Activated gamma-delta T cell (primary cell): ENCODE measurements around the gene INHBE.
"Not testable (repeated sequence)": the region's sequence is repeated elsewhere in the genome, so short reads cannot be mapped to it uniquely, and the experiment has no call there.

ENCODE experiments used
- DNase-seq: peaks from one replicate; lab custom pipeline; 2025; lab: John Stamatoyannopoulos, UW

Gene INHBE

DNA sequence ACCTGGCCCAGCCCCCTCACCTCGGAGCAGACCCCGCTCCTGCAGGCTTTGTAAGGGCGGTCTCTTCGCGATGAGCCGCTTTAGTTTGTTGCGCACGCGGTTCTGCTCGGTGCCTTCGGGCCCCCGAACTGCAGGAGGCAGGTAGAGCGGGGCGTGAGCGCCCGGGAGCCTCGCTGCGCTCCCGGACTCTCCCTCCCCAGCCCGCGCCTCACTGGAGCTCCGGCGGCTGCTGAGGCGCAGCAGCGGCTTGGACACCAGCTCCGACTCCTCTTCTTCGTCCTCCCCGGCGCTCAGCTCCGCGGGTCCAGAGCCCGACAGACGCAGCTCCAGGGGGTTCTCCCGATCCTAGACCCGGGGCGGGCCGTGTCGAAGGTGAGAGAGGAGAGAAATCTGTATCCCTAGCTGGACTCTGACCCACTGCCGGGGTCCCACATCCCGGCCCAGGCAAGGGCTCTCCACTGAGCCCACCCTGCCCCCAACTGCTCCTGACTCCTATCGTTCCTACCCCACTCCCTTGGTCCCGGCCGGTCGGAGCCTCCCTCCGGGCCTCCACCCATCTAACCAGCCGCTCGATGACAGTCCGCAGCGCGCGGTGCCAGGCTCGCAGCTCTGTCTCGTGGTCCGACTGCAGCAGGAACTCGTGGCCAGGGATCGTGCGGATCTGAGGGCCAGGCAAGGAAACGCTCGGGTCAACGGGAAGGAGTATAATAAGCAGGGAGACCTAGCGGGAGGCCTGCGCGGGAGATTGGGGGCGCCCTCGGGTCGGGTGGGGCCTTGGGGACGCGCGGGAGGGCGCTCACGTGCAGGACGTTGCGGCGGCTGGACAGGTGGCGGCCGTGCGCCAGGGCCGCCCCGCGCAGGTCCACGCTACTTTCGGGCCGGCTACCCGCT lies 20.4 kb downstream of the INHBE start:
- no peak for DNase-seq

DNA sequence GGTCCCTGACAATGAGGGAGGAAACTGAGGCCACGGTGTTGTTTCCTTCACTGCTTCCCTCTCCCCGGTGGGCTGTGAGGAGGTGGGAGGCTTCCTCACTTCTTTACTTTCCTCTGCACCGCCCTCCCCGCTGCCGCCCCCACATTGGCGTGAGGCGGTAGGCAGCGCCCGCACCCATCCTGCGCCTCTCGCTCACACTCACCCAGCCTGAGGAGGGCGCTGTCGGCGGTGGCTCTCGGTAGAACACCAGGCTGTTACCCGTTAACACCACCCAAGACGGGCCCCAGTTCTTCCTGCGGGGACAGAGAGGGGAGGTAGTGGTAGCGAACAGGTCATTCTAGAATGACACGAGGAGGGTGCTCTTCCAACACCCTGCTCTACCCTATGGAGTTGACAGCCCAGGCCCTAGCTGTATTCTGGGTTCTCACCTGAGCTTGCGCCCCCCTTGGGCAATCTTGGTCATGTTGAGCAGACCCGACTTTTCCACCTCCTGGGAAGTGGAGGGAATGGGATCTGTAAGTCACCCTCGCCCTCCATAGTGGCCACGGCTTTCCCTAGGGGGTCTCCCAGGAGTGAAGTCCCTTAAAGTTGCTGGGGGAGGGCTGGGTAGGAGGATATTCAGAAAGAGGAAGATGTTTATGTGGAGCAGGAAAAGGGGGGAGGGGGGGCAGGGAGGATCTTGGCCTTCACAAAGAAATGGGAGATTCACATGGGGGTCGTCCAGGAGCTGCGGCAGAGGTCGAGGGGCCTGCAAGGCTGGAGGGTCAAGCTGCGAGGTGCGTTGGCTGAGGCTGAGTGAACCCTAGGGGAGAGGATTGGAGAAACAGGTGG lies 21.3 kb downstream of the INHBE start:
- peak; percentile 43 for DNase-seq

DNA sequence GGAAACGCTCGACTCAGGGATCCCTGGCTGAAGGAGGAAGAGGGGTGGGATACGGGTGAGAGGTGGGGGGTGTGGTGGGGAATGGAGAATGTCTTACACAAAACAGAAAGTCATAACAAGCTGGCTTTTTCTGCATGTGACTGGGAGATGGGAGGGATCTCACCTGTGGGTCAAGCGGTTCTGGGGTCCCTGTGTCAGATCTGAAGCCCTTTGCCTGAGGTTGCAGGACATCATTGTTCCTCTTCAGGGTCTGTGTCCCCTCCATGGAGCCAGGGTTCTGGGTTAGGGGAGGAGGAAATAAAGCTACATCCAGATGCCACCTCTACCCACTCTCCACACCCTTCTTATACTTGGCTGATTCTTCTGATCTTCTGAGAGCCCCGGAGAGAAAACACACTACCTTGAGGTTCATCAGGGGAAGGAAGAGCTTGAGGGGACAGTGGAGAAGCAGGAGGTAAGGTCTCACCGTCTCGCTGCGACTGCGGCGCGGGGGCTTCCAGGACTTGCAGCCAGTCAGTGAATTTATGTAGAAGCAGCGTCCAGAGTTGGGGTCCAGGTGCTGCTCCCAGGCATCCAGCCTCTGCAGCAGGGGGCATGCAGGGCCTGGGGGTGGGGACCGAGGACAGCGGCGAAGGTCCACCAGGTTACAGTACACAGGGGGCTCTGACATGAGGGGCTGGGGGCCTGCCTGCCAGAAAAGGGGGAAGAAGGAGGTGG lies 22.0 kb downstream of the INHBE start:
- no peak for DNase-seq

DNA sequence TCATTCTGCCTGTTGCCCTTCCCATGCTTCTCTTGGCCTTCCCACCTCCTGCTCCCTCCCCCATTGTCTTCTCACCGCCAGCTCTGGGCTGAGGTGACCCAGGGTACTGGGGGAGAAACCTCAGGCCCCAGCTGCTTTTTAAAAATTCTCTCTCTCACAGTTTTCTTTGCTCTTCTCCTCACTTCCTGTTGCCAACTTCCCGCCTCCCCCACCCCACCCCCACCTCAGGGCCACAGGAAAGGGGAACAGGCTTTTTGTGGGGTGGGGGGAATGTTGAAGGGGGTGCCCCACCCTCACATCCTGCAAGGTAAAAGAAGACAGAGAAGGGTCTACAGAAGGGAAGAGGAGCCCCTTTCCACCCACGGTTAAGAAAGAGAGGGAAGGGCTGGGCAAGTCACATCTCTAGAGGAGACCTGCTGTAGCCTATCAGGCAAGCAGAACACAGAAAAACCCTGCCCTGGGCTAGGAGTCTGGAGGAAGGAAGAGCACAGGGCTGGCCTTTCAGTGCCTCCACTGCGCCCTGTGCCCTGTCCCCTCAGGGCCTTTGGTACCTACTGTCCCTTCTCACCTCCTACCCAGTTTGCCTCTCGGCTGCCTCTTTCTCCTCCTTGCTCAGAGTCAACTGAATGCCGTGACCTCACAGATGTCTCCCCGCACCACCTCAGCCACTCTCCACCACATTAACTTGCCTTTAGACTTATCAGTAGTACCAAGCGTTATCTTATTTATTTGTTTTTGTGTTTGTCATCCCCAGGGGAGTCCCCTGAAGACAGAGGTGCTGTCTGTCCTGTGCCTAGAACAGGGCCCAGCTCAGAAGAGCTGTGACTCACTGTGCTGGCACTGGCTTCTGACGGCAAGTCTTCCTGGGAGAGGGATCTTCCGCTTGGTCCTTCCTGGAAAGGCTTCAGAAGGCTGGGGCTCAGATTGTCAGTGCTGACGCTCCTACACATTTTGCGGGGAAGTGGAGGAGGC lies 22.9 kb downstream of the INHBE start:
- no peak for DNase-seq

DNA sequence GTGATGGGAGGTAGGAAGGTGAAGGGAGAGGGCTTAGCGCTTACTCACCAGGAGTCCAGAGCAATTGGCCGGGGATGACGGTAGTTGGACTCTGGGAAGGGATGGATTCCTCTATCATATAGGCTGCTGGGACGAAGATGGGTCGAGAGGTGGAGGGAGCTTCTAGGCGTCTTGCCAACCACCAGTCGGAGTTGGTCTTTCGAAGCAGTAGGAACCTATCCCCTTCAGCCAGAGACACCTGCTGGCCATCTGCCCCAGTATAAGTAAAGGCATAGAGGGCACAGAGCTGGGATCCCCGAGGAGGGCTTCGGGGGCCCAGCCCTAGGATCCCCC lies 23.9 kb downstream of the INHBE start:
- DNase-seq, result no peak

DNA sequence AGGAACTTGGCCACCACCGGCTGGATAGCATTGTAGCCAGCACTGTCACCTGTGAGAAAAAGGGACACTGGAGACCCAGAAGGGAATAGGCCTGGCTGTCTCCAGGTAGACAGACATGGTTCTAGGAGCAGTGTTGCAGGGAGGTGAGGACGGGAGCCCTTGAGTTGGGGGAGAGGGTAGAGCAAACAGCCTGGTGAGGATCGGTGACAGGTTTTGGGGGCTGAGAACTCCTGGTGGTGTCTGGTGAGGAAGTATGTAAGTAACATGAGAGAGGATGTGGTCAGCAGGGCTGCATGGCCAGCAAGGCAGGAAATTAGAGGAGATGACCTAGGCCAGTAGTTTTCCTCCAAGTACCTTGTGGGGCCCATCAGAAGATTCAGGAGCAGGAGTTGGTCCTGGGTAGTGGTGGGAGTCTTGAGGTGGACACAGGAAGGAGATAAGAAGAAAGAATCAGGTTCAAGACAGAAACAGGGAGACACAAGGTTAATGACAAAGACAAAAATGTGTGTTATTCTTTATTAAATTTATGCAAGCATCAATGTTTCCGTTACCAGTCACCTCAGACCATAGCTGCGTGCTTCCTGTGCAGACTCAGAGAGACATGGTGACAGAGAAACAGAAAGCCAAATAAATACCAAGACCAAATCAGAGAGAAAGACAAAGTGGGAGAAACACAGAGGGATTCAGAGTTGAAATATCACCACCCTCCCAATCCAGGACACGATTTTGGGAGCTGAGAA lies 24.4 kb downstream of the INHBE start, which contains the start of gene ARHGAP9:
ARHGAP9 (minus strand) TSS at position 491 of the 740 bp plus-strand sequence; CDS start at position 31, 460 bp downstream.
- DNase-seq, result no peak

DNA sequence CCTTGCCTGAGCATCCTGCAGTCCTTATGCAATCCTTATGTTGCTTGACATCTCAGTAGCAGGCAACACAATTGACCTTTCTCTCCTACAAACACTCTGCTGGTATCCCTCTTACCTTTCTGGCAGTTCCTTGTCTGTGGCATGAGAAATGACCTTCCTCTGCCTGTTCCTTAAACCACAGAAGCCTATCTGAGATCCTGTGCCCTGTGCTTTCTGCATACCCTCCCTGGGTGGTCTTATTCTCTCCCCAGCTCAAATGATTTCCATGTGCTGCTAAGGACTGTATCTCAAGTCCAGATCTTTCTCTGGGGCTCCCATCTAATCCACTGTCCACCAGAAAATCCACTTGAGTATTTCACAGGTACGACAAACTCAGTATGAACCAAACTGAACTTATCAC lies 26.6 kb downstream of the INHBE start:
- no peak for DNase-seq

DNA sequence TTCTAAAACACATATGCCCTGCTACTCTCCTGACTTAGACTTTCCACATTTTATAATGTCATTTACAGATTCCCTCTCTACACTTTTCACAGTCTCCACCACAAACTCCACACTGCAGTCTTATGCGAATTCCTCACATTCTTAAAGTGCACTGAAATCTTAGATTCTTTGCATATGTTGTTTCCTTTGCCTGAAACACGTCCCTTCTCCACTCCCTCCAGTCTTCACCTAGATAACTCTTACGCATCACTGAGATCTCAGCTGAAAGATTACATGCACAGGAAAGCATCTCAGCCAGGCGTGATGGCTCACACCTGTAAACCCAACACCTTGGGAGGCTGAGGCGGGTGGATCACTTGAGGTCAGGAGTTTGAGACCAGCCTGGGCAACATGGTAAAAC lies 28.4 kb downstream of the INHBE start:
- no peak for DNase-seq

DNA sequence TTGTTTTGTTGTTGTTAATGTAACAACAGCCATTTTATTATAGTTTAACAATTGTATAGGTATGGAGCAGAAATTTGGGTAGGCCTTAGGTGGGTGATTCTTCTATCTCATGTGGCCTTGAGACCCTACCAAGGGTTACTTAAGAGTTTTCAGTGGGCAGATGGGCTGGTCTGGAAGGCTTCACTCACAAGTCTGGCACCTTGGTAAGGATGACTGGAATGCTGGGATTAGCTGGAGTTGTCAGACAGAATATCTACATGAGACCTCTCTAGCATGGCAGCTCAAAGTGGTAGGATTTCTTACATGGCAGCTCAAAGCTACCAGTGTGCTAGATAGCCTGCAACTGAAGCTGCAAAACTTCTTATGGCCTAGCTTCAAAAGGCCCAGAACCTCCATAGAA lies 30.6 kb downstream of the INHBE start:
- DNase-seq, result no peak

DNA sequence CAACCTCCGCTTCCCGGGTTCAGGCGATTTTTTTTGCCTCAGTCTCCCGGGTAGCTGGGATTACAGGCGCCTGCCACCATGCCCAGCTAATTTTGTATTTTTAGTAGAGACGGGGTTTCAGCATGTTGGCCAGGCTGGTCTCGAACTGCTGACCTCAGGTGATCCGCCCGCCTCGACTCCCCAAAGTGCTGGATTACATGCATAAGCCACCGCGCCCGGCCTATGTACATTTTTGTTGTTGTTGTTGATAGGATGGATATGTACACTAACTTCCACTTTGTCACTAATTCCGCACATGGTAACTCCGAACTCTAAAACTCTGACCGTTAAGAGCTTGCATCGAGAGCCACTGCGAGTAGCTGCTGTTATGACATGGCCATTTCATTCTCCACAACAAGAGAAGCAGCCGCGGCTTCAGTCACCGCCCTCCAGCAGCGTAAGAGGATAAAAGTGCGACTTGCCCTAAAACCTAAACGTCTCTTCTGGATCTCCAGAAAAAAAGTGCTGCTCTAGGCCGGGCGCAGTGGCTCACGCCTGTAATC lies 32.0 kb downstream of the INHBE start:
- no peak for DNase-seq

DNA sequence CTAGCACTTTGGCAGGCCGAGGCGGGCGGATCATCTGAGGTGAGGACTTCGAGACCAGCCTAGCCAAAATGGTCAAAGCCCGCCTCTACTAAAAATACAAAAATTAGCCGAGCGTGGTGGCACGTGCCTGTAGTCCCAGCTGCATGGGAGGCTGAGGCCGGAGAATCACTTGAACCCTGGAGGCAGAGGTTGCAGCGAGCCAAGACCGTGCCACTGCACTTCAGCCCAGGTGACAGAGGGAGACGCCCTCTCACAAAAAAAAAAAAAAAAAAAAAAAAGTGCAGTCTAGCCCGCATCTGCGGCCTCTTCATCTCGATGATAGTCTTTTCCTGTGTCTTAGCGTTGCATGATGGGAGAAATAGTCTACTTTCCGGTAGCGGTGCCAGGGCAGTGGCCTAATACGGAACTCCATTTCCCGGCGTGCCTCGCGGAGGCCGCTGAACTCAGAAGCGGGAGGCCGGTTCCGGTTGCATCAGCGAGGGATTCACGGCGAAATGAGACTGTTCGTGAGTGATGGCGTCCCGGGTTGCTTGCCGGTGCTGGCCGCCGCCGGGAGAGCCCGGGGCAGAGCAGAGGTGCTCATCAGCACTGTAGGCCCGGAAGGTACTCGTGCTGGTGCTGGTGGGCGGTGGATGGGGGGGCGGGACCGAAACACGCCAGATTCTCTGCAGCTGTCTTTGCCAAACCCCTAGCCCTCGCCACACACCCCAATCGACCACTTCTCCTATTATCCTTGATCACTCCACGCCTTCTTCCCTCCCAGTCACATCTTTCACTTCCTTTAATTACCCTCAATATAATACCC lies 32.7 kb downstream of the INHBE start, which contains the start of gene MARS1:
MARS1 (plus strand) TSS at position 472 of the 805 bp plus-strand sequence; CDS start at position 495, 23 bp downstream.
- peak; percentile 69 for DNase-seq

DNA sequence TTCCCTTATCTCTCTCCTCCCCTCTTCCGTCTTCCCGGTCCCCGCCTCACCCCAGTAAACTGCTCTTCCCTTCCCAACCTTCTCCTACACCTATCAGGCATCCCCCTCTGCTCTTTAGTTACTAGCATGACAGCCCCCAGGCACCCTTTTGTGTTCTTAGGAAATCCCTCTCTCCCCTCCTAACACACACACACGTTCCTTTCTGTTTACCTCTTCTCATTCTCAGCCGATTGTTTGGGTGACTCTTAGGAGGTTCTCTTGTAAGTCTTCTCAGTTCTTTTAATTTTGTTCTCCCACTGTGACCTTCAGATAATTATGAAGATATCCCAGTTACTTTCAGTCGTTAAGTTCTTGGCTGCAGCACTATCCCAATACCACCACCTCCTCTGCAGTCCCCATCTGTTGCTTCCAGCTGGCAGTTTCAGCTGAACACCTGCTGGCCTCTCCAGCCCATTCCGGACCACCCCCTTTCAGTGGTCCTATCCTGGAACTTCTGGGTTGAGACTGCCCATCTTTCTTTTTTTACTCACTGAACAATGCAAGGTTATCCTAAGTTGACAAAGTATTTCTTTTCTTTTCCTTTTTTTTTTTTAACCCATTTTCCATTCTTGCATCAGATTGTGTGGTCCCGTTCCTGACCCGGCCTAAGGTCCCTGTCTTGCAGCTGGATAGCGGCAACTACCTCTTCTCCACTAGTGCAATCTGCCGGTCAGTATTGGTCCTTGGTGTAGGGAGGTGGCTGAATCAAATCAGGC lies 33.5 kb downstream of the INHBE start:
- no peak for DNase-seq

DNA sequence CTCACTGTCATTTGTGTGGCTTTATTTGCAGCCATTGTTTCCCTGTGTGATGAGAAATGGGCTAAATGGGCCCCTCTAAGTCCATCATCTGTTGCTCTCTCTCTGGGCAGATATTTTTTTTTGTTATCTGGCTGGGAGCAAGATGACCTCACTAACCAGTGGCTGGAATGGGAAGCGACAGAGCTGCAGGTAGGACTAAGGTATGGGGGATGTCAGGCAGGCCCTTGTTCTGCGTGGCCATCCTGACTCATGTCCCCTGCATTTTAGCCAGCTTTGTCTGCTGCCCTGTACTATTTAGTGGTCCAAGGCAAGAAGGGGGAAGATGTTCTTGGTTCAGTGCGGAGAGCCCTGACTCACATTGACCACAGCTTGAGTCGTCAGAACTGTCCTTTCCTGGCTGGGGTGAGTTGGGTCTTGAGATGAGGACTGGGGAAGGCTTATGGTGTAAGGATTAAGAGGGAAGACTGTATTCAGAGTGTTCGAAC lies 34.1 kb downstream of the INHBE start:
- DNase-seq, result no peak

DNA sequence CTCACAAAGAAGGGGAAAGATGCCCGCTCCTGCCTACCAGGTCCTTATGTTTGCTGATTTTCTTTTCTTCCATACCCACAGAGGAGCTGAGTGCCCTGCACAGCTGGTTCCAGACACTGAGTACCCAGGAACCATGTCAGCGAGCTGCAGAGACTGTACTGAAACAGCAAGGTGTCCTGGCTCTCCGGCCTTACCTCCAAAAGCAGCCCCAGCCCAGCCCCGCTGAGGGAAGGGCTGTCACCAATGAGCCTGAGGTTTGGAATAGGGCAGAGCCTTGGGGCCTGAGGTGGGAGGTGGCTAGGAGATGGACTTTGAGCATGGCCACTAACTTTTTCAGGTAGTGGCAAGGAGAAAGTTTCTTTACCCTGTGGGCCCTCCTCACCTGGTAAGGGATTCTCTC lies 35.0 kb downstream of the INHBE start:
- DNase-seq, result no peak

DNA sequence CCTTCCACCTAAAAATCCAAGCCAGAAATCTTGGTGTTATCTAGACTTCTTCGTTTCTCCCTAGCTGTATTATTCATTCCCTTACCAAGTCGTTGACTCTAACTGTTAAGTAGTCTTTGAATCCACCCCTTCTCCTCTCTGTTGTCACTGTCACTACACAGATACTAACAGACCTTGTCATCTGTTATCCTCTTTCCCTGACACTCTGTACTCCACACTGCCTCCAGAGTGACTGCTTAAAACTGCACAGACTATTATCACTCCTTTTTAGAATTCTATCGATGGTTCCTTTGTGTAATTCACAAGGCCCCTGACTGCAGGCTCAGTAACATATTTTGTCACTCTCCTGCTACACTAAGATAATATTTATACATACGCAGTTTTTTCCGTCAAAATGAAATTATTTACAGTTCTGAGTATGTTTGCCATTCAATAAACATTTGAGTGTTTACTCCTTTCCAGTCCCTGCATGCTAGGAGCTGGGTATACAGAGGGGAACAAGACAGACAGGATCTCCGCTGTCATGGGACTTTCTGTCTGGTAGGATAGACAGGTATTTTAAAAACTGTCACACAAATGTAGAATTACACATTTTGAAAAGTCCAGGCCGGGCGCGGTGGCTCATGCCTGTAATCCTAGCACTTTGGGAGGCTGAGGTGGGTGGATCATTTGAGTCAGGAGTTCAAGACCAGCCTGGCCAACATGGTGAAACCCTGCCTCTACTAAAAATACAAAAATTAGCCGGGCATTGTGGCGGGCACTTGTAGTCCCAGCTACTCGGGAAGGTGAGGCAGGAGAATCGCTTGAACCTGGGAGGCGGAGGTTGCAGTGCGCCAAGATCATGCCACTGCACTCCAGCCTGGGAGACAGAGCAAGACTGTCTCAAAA lies 36.5 kb downstream of the INHBE start:
- no peak for DNase-seq

DNA sequence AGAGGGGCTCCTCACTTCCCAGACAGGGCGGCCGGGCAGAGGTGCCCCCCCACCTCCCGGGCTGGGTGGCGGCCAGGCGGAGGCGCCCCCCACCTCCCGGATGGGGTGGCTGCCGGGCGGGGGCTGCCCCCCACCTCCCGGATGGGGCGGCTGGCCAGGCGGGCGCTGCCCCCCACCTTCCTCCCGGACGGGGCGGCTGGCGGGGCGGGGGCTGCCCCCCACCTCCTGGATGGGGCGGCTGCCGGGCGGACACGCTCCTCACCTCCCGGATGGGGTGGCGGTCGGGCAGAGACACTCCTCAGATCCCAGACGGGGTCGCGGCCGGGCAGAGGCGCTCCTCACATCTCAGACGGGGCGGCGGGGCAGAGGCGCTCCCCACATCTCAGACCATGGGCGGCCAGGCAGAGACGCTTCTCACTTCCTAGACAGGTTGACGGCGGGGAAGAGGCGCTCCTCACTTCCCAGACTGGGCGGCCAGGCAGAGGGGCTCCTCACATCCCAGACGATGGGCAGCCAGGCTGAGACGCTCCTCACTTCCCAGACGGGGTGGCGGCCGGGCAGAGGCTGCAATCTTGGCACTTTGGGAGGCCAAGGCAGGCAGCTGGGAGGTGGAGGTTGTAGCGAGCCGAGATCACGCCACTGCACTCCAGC lies 40.1 kb downstream of the INHBE start:
- DNase-seq, result not testable (repeated sequence)

DNA sequence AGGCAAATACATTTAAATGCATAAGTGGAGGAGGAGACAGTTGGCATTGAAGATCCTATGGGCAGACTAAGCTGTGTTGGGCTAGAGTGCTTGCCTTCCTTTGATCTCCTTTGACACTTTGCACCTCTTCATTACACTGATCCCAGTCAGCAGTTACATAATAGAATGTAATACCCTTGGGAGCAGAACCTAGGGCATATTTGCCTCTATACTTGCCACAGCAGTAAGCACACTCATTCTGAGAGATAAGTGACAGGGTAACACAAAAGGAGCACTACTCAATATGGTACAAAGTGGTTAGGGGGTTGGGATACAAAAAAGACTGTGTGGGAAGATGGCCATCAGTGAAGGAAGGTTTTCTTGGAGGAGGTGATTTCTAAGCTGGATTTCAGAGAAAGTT lies 41.7 kb downstream of the INHBE start:
- DNase-seq, result no peak
